ENCODE measurements around the gene GRID2IP. TPM values are rescaled to one million over a fixed set of nuclear protein-coding genes. Genes with fewer than 3 reads are reported as not detected.
"Not testable (repeated sequence)": the region's sequence is repeated elsewhere in the genome, so short reads cannot be mapped to it uniquely, and the experiment has no call there.

The GRID2IP gene
- total RNA-seq, 1 donor from 2014 or later, result 0.13 TPM

DNA sequence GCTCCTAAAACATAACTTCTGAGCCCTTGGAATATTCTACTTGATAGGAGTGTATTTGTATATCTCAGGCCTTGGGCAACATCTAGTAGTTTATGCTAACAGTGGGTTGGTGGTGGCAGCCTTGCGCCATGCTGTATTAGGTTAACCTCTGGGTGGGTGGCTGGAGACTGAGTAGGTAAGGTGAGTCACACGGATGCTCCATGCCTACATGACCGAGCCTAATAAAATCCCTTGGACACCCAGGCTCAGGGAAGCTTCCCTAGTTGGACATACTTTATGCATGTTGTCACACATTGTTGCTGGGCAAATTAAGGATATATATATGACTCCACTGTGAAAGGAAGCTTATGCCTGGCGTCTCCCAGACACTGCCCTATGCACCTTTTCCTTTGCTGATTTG, 97.5 kb downstream of the GRID2IP start:
- peak; percentile 87 for DNase-seq (ENCODE audit: low read depth)
- no peak overlapping the region for H3K4me3 ChIP-seq (ENCODE audit: low read depth, low read length)
- no peaks in the 10 kb centered on the region for H3K36me3 ChIP-seq (ENCODE audit: control insufficient read depth, insufficient read depth, low read length)
- H3K27me3 ChIP-seq (ENCODE audit: control insufficient read depth, insufficient read depth, low read length), result no peaks in the 10 kb centered on the region
- no peak for TF ChIP-seq CTCF (IDR thresholded peaks at IDR 0.05; ENCODE audit: insufficient read depth, low read length, poor library complexity, severe bottlenecking)

- no peak for TF ChIP-seq CTCF (IDR thresholded peaks at IDR 0.05; ENCODE audit: insufficient read depth, low read length, poor library complexity, severe bottlenecking)
- Histone ChIP-seq H3K4me3 (ENCODE audit: low read depth, low read length) (no peak overlapping the region), H3K27me3 (ENCODE audit: control insufficient read depth, insufficient read depth, low read length) (no peaks in the 10 kb centered on the region), H3K36me3 (ENCODE audit: control insufficient read depth, insufficient read depth, low read length) (no peaks in the 10 kb centered on the region)
- DNase-seq (ENCODE audit: low read depth), result no peak
Measured at GRCh38 chr7:6451224-6451705, 100.0 kb downstream of the GRID2IP start.

- DNase-seq (ENCODE audit: low read depth); H3K4me3 ChIP-seq (ENCODE audit: low read depth, low read length); H3K27me3 ChIP-seq (ENCODE audit: control insufficient read depth, insufficient read depth, low read length); H3K36me3 ChIP-seq (ENCODE audit: control insufficient read depth, insufficient read depth, low read length): not testable (repeated sequence)
Measured at GRCh38 chr7:6450591-6450990, 100.7 kb downstream of the GRID2IP start.

DNA sequence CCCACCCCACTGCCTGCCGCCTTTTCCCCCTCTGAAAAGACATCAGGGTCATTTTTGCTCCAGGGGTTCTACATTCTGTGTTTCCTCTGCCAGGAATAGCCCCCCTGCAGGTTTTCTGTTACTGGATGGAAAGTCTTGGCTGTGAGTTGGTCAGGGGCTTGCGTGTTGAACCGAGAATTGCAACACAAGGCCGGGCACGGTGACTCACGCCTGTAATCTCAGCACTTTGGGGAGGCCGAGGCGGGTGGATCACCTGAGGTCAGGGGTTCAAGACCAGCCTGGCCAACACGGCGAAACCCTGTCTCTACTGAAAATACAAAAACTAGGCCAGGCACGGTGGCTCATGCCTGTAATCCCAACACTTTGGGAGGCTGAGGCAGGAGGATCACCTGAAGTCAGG, 101.4 kb downstream of the GRID2IP start:
- not testable (repeated sequence) for H3K4me3 ChIP-seq (ENCODE audit: low read depth, low read length); H3K27me3 ChIP-seq (ENCODE audit: control insufficient read depth, insufficient read depth, low read length); DNase-seq (ENCODE audit: low read depth); H3K36me3 ChIP-seq (ENCODE audit: control insufficient read depth, insufficient read depth, low read length)

GRCh38 chr7:6448943-6449543, 102.2 kb downstream of the GRID2IP start:
- TF ChIP-seq CTCF (IDR thresholded peaks at IDR 0.05; ENCODE audit: insufficient read depth, low read length, poor library complexity, severe bottlenecking), result no peak
- no peak for DNase-seq (ENCODE audit: low read depth)
- H3K36me3 ChIP-seq (ENCODE audit: control insufficient read depth, insufficient read depth, low read length), result no peaks in the 10 kb centered on the region
- H3K27me3 ChIP-seq (ENCODE audit: control insufficient read depth, insufficient read depth, low read length), result no peaks in the 10 kb centered on the region
- no peak overlapping the region for H3K4me3 ChIP-seq (ENCODE audit: low read depth, low read length)

GRCh38 chr7:6447581-6448199, 103.6 kb downstream of the GRID2IP start, which contains the start of gene DAGLB:
Gene DAGLB, minus strand, starts transcription at chr7:6447954. Its CDS starts 112 bp downstream, at chr7:6447842.
- no peaks in the 10 kb centered on the region for H3K27me3 ChIP-seq (ENCODE audit: control insufficient read depth, insufficient read depth, low read length)
- H3K36me3 ChIP-seq (ENCODE audit: control insufficient read depth, insufficient read depth, low read length), result peaks cover 1% of the 10 kb centered on the region
- DNase-seq (ENCODE audit: low read depth), result peak; percentile 63
- peak within 1 kb of the TSS; percentile 88 for H3K4me3 ChIP-seq (ENCODE audit: low read depth, low read length)
- no peak for TF ChIP-seq CTCF (IDR thresholded peaks at IDR 0.05; ENCODE audit: insufficient read depth, low read length, poor library complexity, severe bottlenecking)

Other genes starting within 250 kb of the GRID2IP start
- gene FAM220A, start 202.5 kb downstream of the GRID2IP start, total RNA-seq, result 23.4 and 24.2 TPM in 2 replicates
- gene RAC1, start 176.9 kb downstream of the GRID2IP start, total RNA-seq, result 214 and 250 TPM in 2 replicates
- 13.6 and 18.1 TPM in 2 replicates for gene DAGLB, start 103.5 kb downstream of the GRID2IP start, total RNA-seq
- gene KDELR2, start 67.3 kb downstream of the GRID2IP start, total RNA-seq, result 92.3 and 110 TPM in 2 replicates
- gene ZDHHC4, start 26.0 kb upstream of the GRID2IP start, total RNA-seq, result 53.5 and 66.6 TPM in 2 replicates
- gene INTS15, start 38.6 kb upstream of the GRID2IP start, total RNA-seq, result 36.0 and 44.2 TPM in 2 replicates
- 25.7 and 36.3 TPM in 2 replicates for gene ZNF853, start 64.1 kb upstream of the GRID2IP start, total RNA-seq
- 24.9 and 26.2 TPM in 2 replicates for gene ZNF316, start 85.9 kb upstream of the GRID2IP start, total RNA-seq
- 16.1 and 18.5 TPM in 2 replicates for gene ZNF12, start 155.5 kb upstream of the GRID2IP start, total RNA-seq
- 0.96 TPM in 1 of 2 replicates, not detected in the other for gene RSPH10B2, start 202.6 kb upstream of the GRID2IP start, total RNA-seq

Measured in kidney epithelial cell (primary cell).